ENCODE data around the gene FAM131C. TPM values are rescaled to one million over a fixed set of nuclear protein-coding genes. Genes with fewer than 3 reads are reported as not detected.

FAM131C gene, protein sequence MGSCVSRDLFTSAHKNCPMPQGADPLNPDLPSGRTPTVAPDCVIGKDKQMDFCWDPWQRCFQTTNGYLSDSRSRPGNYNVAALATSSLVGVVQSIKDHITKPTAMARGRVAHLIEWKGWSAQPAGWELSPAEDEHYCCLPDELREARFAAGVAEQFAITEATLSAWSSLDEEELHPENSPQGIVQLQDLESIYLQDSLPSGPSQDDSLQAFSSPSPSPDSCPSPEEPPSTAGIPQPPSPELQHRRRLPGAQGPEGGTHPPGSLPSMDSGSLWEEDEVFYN
- total RNA-seq = 0.82 and 0.87 TPM in 2 replicates

DNA sequence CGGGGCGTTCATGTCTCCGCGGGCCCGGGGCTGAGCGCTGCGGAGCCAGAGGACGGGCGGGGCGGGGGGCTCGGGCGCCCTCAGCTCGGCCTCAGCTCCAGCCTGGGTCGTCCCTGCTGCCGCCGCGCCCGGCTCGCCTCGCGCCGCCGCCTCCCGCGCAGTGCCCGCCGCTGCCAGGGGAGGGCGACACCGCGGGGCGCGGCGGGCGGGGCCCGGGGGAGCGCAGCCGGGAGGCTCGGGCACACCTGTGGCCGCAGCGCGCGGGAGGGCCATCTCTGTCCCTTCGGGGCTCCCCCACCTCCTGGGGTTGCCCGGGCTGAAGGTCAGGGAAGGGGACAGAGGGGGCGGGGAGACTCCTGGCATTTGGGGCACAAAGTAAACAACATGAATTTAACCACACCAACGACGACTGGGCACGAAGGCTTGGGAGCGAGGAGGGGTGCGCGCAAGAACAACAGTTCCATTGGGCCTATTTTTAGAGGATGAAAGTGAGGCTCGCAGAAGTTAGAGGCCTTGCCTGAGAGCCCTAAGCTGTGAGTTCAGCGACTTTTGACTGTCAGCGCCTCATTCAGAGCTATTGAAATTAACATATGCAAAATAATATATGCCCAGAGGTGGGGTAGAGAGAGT is at the start of gene FAM131C:
Gene FAM131C (minus strand): TSS at position 162 of the 630 bp plus-strand sequence. CDS start 209 bp downstream, outside the sequence.
- DNase-seq (ENCODE audit: extremely low read depth, low read depth, low spot score) = no peak

DNA sequence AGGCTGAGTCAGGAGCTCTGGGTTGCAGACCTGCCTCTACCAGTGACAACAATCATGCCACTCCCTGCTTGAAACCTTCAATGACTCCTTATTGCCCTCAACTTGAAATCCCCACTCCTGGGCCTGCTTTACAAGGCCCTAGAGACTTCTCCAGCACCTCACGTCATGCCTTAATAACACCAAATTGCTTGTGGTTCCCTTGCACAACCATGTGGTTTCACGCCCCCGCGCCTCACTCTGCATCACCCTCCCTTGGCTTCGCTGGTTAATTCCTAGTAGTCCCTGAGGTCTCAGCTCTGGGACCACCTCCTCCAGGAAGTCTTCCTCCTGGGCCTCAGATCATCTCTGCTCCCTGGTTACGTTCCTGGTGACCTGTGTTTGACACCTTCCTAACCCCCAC is 49.5 kb upstream of the FAM131C start:
- no peak for DNase-seq (ENCODE audit: extremely low read depth, low read depth, low spot score)

GRCh38 chr1:16122350-16122881 is 49.0 kb upstream of the FAM131C start:
- DNase-seq (ENCODE audit: extremely low read depth, low read depth, low spot score) = no peak

DNA sequence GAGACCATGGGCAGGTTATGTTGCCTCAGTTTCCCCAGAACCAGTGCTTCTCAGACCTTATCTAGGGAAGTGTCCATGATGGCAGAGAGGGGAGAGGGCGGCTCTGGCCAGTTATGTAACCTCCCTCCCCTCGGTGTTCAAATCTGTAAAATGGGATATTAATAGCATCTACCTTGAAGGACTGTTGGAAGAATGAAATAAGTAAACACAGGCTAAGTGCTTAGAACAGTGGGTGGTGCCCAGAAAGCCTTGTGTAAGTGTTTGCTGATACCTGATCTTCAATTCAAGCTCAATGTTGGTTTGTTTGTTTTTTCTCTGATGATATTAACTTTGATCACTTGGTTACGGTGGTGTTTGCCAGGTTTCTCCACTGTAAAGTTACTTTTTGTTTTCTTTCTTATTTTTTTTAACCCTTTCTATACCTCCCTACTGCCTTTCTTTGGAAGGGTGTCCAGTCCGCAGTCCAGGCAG is 47.5 kb upstream of the FAM131C start:
- no peak for DNase-seq (ENCODE audit: extremely low read depth, low read depth, low spot score)

DNA sequence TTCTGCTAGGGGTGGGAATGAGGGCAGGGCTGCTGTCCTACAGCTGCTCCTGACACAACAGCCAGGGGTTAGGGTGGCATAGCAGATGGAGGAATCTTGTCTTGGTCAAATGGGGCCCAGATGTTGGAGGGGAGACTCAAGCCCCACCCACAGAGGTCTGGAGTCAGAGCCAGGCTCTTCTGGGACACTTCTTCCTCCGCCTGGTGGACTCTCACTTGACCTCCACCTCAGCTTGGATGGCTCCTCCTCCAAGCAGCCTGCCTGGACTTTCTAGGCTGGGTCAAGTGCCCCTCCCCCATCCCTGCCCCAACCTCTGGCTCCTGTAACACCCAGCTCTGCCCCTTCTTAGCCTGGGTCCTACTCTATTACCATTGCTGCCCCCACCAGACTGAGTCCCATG is 47.0 kb upstream of the FAM131C start:
- no peak for DNase-seq (ENCODE audit: extremely low read depth, low read depth, low spot score)

GRCh38 chr1:16119926-16120325 is 46.5 kb upstream of the FAM131C start:
- DNase-seq (ENCODE audit: extremely low read depth, low read depth, low spot score) = no peak

DNA sequence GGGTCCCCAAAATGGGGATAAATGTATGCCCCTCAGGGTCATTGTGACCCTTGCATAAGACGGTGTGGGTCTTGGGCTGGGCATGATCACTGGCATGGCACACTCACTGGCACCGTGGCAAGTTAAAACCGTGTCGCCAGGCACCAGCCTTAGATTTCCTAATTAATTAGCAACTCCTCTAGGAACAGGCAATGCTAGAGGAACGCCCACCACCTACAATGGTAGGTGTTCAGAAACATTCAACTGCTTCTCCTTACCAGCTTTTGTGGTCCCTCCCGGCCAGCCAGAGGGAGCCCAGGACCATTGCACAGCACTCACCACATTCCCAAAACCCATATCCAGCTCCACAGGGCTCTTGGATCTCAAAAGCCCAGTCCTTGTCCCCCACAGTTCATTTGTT is 46.1 kb upstream of the FAM131C start:
- DNase-seq (ENCODE audit: extremely low read depth, low read depth, low spot score) = no peak

DNA sequence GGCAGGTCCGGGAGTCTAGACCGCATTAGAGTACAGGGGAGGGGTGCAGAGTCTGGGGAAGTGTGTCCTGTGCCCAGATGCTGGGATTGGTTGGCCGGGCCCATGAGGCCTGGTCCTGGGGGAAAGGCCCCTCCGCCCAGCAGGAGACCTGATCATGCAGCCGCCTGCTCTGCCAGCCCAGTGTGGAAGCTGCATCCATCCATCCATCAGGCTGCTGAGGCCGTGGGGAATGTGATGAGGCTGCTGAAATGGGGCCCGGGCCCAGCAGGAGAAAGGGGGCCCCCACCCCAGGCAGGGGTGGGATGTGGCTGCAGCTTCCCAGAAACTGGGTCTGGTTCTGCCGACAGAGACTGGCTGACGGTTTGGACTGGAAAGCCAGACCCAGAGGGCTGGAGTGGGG is 45.3 kb upstream of the FAM131C start:
- DNase-seq (ENCODE audit: extremely low read depth, low read depth, low spot score) = no peak

- no peak for DNase-seq (ENCODE audit: extremely low read depth, low read depth, low spot score)
Observed at GRCh38 chr1:16117936-16118335, 44.5 kb upstream of the FAM131C start.

- DNase-seq (ENCODE audit: extremely low read depth, low read depth, low spot score) = no peak
Observed at GRCh38 chr1:16117369-16117768, 43.9 kb upstream of the FAM131C start.

DNA sequence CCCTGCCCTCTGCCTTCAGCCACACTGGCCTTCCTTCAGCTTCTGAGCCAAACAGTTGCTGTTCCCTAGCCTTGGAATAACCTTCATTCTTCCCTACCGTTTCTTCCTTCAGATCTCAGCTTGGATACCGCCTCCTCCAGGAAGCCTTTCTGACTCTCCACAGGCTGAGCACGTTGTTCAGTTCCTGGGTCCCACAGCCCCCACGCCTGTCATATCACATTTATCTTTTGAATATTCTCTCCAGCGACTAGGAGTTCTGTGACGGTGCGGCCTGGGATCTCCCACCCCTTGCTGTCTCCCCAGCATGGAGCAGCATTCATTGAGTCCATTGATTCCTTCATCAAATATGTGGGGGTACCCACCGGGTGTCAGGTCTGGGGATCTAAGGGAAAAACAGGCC is 43.2 kb upstream of the FAM131C start:
- no peak for DNase-seq (ENCODE audit: extremely low read depth, low read depth, low spot score)

- DNase-seq (ENCODE audit: extremely low read depth, low read depth, low spot score) = no peak
Observed at GRCh38 chr1:16116002-16116401, 42.6 kb upstream of the FAM131C start.

DNA sequence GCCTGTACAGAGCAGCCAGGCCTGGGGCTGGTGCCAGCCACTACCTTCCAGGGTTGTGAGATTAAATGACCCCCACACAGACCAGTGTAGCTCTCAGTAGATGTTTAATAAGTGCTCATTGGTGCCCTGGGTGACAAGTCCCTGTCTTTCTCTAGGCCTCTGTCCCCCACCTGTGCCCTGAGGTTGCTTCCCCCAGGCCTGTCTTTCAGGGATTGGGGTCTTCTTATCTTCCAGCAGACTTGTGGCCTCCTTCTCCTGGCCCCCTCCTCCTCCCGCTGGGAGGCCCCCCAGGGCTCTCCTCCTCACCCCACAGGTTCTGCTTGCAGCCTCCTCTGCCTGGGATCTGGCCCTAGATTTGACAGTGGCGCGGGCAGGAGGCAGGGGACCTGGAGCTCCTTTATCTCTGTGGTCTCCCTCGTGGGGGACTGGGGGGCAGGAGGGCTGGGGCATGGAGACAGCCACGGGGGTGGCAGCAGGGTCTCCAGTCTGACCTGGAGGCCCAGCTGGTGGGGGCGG is 42.1 kb upstream of the FAM131C start:
- no peak for DNase-seq (ENCODE audit: extremely low read depth, low read depth, low spot score)

GRCh38 chr1:16114527-16115467 is 41.3 kb upstream of the FAM131C start:
- DNase-seq (ENCODE audit: extremely low read depth, low read depth, low spot score) = no peak

DNA sequence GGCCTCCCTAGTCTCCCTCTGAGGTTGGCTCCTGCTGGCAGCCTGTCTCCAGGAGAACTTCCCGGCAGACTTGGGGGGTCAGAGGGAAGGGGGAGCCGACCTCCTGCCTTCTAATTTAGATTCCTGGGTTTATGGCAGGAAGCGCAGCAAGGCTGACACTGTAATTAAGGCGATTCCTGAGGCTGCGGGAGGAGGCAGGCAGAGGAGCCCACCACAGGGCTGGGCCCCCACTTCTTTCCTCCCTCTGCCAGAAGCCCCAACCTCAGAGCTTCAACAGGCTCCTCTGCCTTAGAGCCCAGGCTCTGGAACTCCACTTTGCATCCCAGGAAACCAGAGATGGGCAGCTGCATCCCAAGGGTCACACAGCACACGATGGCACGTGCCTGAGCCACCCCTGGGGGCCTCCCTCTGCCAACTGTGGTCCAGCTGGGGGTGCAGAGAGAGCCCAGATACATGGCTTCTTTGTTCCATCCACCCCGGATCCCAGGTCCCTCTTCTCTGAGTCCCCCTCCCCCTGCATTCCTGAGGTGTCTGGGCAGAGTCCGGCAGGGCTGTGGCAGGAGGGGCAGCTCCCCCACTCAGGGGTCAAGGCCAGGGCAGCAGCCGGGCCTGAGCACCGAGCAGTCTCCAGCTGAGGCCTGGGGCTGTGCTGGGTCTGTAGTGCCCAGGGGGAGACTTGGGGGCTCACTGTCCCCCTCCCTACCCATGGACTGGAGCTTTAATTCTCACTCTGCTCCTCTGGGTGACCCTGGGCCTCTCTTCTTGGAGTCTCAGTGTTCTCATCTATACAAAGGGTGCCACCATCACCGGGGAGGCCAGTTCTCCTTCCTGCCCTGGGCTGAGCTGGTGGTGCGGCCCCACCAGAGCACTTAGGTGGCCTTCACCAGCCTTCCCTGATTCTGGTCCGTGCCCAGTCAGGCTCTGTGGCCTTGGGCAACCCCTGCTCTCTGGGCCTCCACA is 39.4 kb upstream of the FAM131C start:
- DNase-seq (ENCODE audit: extremely low read depth, low read depth, low spot score) = no peak

- DNase-seq (ENCODE audit: extremely low read depth, low read depth, low spot score) = no peak
Observed at GRCh38 chr1:16111771-16112595, 38.5 kb upstream of the FAM131C start.

GRCh38 chr1:16110884-16111283 is 37.4 kb upstream of the FAM131C start:
- no peak for DNase-seq (ENCODE audit: extremely low read depth, low read depth, low spot score)

- no peak for DNase-seq (ENCODE audit: extremely low read depth, low read depth, low spot score)
Observed at GRCh38 chr1:16110456-16110855, 37.0 kb upstream of the FAM131C start.

- no peak for DNase-seq (ENCODE audit: extremely low read depth, low read depth, low spot score)
Observed at GRCh38 chr1:16109571-16109970, 36.1 kb upstream of the FAM131C start.

Data from glomerular endothelial cell (primary cell).